Measurements from ENCODE around the gene BLTP1.

GRCh38 chr4:122121593-122121992, 30.5 kb upstream of the BLTP1 start:
- TF ChIP-seq EZH2 (IDR thresholded peaks at IDR 0.05; ENCODE audit: low read depth, unreplicated experiment), result no peak
- TF ChIP-seq CTCF (conservative IDR thresholded peaks at IDR 0.05; ENCODE audit: low read depth in 2 of 2), result no peak
- TF ChIP-seq POLR2AphosphoS5 (IDR thresholded peaks at IDR 0.05; ENCODE audit: low read depth), result no peak
- no peak for TF ChIP-seq EZH2phosphoT487 (IDR thresholded peaks at IDR 0.05; ENCODE audit: unreplicated experiment)
- no peak for TF ChIP-seq CREB1 (CRISPR knock-in tag; IDR thresholded peaks at IDR 0.05; ENCODE audit: low read depth)
- TF ChIP-seq NANOG (IDR thresholded peaks at IDR 0.05; ENCODE audit: borderline replicate concordance), result no peak
